Activated CD8-positive, alpha-beta memory T cell treated with anti-CD3 and anti-CD28 coated beads, Interleukin-2, amount 50 U/mL, for 4 hours (primary cell): ENCODE measurements around the gene CFAP73.
A peak's percentile ranks its signal among the peaks of the same experiment; 100 is the strongest.

Experiments
- DNase-seq: peaks from one replicate; pipeline ENCODE4 v3.0.0-alpha.2; 2020

The CFAP73 gene

DNA sequence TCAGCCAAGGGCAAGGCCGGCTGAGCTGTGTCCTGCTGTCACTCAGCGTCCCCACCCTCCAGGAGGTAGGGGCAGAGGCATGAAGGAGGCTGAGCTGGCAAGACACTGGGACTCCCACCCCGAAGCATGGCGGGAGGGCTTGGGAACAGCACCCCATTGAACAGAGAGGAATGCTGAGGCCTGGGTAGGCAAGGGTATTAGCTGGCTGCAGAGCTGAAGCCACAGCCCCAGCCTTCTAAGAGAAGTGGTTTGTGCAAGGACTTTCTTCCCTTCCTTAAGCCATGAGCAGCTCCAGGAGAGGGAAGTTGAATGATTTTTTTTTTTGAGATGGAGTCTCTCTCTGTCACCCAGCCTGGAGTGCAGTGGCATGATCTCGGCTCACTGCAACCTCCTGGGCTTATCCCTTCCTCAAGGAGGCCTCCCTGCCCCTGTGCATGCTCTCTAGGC is 6.6 kb upstream of the CFAP73 start:
- DNase-seq: no peak

DNA sequence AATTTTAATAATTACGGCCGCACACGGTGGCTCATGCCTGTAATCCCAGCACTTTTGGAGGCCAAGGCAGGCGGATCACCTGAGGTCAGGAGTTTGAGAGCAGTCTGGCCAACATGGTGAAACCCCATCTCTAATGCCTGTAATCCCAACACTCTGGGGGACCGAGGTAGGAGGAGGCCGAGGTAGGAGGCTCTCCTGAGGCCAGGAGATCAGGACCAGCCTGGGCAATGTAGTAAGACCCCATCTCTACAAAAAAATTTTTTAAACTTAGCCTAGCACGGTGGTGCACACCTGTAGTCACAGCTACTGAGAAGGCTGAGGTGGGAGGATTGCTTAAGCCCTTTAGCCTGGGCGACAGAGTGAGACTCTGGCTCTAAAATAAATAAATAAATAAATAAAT is 5.6 kb upstream of the CFAP73 start:
- DNase-seq: no peak

DNA sequence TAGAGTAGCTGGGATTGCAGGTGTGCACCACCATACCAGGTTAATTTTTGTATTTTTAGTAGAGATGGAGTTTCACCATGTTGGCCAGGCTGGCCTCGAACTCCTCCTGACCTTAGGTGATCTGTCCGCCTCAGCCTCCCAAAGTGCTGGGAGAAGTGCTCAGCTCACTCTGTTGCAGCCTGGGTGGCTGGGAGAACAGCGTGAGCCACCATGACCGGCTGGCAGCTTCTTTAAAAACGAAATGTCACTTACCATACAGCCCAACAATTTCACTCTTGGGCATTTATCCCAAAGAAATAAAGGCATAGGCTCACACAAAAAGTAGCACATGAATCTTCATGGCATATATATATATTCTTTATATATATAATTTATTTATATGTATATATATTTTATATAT is 4.7 kb upstream of the CFAP73 start:
- no peak for DNase-seq

DNA sequence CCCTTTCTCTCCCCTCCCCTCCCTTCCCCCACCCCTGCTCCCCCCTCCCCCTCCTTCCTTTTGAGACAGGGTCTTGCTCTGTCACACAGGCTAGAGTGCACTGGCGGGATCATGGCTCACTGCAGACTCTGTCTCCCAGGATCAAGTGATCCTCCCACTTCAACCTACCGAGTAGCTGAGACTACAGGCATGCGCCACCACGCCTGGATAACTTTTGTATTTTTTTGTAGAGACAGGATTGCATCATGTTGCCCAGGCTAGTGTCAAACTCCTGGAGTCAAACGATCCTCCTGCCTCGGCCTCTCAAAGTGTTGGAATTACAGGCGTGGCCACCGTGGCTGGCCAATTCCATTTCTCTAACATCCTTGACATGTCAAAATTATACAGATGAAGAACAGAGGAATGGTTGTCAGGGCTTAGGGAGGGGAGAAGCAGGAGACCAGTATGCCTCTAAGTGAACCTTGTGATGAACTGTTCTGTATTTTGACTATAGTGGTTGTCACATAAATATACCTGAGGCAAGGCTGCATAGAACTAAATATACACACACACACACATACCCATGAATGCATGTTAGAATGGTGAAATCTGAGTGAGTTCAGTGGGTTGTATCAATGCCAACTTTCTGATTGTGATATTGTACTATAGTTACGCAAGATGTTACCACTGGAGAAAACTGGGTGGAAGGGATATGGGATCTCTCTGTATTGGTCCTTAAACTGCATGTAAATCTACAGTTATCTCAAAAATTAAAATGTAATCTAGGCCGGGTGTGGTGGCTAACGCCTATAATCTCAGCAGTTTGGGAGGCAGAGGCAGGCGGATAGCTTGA is 3.6 kb upstream of the CFAP73 start:
- DNase-seq: no peak

DNA sequence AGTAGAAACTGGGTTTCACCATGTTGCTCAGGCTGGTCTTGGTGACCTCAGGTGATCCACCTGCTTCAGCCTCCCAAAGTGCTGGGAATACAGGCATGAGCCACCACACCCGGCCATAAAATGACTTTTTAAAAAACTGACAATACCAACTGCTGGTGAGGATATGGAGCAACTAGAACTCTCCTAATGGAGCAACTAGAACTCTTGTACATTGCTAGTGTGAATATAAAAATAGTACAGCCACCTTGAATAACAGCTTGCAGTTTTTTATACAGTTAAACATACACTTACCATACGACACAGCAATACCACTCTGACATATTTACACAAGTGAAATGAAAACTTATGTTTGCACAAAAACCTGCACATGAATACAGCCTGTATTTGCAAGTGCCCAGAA is 2.5 kb upstream of the CFAP73 start:
- no peak for DNase-seq

DNA sequence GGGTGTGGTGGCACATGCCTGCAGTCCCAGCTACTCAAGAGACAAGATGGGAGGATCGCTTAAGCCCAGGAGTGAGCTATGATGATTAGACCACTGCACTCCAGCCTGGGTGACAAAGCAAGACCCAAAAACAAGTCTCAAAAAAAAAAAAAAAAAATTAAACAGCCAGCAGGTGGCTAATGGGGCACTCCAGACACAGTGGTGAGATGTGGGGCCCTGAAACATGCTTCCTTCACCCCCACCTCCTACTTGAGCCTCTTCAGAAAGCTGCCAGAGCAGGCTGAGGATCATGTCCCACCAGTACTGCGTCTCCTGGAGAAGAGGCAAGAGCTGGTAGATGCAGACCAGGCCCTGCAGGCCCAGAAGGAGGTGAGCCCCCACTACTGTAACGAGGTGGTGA is 2.1 kb downstream of the CFAP73 start:
- no peak for DNase-seq

DNA sequence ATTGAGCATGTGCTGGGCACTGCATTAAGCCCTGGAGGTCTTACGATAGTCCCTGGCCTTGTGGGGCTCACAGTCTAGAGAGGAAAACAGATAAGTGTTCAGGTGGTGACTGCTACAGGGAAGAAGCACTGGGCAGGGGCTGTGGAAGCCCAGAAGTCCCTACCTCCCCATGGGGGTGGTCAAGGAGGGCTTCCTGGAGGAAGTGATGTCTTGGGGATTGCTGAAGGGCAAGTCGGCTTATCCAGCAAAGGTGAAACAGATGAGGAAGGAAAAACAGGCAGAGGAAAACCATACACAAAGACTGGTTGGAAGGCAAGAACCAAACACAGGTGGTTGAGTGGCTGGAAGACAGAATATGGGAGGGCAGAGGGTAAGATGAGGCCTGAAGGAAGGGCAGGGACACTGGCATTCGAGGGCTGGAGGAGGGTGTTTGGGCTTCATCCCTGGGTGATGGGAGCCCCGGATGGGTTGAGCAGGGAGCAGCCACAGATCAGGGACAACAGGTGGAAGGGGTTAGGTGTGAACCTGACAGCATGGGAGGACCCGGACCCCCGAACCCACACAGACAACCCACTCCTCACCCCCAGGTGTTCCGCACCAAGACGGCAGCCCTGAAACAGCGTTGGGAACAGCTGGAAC is 2.8 kb downstream of the CFAP73 start:
- no peak for DNase-seq

DNA sequence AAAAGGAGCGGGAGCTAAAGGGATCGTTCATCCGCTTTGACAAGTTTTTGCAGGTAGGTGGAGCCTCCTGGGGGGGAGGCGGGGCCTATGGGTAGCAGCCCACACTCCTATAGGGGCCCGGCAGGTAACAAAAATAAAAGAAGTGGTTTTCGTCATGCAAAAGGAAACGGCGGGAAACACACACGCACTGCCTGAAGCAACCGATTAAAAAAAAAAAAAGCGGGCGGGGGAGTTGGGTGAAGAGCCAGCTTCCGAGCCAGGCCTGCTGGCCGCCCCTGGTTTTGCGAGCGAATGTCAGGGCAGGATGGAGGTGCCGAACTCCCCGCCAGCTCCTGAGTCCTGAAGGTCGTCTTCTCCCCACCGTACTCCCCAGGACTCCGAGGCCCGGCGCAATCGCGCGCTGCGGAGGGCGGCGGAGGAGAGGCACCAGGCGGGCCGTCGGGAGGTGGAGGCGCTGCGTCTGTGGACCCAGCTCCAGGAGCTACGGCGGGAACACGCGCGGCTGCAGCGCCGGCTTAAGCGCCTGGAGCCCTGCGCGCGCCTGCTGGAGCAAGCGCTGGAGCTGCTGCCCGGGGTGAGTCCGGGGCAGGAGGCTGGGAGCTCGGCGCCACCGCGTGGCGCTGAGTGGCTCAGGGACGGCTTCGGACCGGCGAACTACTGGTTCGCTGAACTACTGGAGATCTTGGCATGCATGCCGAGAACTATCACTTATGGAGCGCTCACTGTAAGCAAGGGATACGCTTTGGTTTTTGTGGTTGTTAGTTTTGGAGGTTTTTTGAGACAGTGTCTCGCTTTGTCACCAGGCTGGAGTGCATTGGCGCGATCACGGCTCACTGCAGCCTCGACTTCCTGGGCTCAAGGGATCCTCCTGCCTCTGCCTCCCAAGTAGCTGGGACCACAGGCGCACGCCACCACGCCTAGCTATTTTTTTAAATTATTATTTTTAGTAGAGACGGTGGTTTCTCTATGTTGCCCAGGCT is 3.6 kb downstream of the CFAP73 start:
- peak; percentile 58 for DNase-seq

DNA sequence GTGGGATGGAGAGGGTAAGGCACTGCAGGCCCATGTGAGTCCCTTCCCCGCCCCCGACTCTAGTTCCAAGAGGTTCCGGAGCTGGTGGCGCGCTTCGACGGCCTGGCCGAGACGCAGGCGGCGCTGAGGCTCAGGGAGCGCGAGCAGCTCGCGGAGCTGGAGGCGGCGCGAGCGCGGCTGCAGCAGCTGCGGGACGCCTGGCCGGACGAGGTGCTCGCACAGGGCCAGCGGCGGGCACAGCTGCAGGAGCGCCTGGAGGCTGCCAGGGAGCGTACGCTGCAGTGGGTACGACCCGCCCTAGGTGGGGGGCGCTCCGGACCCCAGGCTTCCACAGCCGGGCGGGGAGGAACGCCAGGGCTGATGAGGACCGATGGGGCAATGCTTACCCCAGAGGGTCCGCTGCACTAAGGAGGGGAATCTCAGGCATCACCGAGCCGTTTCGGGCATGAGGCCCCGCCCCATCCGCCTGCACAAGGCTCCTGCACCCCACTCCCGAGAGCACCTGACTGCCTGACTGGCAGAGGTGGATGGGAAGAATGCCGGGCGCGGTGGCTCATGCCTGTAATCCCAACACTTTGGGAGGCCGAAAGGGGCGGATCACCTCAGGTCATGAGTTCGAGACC is 4.9 kb downstream of the CFAP73 start:
- DNase-seq: no peak

DNA sequence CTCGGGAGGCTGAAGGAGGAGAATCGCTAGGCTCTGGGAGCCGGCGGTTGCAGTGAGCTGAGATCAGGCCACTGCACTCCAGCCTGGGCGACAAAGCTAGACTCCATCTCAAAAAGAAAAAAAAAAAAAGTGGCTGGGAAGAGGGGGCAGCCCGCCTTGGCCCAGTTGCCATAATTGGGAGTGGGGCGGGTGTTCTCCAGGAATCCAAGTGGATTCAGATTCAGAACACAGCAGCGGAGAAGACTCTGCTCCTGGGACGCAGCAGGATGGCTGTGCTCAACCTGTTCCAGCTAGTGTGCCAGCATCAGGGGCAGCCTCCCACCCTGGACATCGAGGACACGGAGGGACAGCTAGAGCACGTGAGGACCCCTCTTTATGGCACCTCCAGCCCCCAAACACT is 5.5 kb downstream of the CFAP73 start:
- no peak for DNase-seq

DNA sequence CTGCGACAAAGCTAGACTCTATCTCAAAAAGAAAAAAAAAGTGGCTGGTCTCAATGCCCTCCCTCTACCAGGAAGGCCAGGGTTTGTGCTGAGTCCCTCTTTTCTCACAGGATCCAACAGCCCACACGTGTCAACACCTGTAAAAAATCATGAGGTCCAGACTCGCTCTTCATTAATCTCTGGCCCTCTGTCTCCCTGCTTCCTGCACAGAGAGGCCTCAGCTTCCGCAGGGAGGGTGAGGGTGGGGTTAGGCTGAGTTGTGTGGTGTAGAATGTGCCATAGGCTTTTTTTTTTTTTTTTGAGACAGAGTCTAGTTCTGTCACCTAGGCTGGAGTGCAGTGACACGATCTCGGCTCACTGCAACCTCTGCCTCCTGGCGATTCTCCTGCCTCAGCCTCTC is 6.1 kb downstream of the CFAP73 start:
- DNase-seq: no peak

DNA sequence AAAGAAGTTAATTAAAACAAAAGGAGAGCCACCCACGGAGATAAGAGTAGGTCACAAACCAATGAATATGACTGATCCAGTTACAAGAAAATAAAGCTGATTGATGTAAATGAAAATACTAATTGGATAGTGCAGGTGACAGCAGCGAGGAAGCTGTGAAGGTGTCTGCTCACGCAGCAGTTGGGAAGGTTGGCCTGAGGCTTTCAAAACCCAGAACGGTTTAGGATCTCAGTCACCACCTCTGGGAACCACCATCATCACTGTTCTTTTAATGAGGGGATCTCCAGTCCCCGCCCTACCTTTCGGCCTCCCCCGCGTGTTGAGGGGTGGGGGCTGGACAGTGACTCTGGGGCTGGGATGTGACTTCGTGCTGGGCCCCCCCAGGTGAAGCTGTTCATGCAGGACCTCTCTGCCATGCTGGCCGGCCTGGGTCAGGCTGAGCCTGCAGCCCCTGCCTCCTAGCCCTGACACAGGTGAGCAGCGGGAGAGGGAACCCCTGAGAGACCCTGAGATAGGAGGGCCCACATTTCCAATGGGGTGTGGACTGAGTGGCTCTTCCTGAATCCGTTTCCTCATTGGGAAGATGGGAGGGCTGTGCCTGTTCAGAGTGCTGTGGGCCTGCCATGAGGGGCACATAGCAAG is 7.8 kb downstream of the CFAP73 start:
- DNase-seq: no peak

DNA sequence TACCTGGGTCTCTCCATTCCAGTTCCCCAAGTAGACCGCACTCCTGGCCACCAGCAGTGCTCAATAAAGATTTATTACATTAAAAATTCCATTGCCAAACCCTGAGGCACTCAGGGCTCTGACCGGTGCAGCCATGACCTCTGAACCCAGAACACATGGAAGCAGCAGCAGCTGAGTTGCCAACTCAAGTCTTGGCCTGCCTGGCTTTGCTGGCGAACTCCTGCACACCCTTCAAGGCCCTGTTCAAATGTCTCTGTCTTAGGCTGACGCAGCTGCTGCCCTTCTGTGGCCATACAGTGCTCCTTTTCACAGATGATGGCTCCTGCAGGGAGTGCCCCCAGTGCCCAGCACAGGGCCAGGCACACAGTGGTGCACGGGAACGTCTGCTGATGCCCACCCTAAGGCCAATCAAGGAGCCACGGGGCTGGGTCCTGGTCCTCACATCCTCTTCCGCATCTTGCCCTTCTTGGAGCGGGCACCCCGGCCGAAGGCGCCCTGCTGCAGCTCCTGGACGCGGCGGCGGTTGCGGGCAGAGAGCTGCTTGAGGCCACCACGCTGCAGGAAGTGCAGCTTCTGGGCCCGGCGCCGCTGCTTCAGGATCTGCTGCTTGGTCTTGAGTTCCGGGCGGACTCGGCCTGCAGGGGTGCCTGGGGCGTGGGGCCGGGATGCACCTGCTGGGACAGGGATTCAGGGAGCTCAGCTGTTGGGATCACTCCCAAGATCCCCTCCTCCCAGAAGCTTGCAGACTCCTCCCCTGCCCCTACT is 9.1 kb downstream of the CFAP73 start:
- no peak for DNase-seq

DNA sequence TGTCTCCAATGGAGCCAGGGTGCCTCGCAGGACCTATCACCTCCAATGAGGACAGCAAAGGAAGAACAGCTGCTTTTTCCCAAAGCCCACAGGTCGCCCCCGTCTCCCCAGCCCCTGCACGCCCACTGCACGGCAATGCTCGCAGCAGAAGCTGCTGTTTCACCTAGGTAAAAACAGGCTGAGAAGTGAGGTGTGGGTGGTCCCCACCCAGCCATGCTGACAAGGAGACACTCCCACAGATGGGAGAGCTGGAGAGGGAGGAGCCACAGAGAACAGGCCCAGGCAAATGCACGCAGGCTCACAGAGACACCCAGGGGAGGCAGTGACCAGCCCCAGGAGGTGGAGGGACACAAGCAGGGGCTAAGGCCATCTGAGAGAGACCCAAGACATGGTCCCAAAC is 10.4 kb downstream of the CFAP73 start:
- DNase-seq: no peak

DNA sequence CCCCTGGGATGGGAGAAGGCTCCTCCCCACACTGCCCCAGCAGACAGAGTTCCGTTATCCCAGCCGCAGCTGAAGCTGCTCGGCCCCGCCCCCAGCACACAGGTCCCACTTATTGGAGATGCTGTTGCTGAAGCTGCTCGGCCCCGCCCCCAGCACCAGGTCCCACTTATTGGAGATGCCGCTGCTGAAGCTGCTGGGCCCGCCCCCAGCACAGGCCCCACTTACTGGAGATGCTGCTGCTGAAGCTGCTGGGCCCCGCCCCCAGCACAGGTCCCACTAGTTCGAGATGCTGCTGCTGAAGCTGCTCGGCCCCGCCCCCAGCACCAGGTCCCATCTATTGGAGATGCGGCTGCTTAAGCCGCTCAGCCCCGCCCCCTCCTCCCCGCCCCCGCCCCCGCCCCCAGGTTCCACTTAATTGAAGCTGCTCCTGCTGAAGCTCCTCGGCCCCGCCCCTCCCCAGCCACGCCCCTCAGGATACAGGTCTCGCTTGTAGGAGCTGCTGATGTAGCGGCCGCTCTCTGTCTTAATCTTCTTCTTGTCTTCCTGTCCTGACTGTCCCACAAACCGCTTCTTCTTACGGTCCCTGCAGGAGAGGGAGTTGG is 12.0 kb downstream of the CFAP73 start:
- no peak for DNase-seq

DNA sequence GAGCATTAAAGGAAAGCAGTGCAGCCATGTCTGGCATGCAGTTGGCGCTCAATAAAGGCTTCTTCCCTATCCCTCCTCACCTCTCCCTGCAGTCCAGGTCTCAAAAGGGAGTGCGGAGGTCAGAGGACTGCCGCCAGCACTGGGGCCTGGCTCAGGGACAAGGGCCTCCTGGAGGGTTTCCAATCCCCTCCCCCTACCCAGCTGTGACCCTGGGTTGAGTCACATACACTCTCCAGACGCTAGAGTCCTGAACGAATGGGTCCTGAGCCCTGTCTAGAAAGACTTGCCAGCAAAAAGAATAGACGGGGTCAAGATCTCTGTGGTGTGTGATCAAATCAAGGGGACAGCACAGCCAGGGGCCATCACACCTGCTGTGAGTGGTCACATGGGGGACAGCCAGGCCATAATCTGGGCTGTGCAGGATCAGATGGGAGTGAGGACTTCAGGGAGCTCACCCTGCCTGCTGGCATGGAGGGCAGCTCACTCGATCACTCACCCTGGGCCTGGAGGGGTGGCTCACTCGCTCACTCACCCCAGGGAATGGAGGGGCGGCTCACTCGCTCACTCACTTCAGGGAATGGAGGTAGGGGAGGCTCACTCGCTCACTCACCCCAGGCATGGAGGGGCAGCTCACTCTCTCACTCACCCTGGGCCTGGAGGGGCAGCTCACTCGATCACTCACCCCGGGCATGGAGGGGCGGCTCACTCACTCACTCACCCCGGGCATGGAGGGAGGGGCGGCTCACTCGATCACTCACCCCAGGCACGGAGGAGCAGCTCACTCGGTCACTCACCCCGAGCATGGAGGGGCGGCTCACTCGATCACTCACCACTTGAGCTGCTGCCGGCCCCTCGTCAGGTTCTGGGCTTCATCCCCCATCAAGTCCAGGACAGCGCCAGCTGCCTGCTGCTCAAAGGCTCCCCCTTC is 12.8 kb downstream of the CFAP73 start:
- DNase-seq: no peak

DNA sequence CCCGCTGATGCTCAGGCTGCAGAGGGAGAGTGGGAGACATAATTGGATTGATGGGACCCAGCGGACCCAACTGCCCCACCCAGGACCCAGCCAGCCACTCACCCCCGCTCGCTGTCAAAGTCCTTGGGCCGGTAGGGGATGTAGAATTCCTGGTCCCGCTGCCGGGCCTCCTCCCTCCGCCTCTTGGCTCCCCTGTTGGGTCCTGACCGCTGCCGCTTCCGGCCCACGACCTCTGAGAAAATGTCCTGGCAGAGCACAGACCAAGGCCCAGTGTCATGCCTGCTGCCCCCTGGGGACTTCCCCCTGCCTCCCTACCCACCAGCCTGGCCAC is 13.5 kb downstream of the CFAP73 start:
- DNase-seq: no peak

DNA sequence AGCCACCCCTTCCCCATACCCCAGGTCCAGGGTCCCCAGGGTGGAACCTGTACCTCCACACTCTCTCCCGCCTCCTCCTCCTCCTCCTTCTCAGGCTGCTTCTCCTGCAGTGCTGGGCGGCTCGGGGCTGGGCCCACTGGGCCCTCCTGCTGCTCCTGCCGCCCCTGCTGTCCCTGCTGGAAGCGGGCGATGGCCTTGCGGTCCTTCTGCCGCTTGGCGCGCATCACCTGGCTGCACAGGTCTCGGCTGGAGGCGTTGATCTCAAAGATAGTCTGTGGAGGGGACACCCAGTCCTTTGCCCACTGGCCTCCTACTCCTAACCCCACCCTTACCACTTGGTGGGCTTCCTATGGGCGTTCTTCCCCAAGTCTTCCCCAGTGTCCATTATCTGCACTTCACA is 14.5 kb downstream of the CFAP73 start:
- DNase-seq: no peak

DNA sequence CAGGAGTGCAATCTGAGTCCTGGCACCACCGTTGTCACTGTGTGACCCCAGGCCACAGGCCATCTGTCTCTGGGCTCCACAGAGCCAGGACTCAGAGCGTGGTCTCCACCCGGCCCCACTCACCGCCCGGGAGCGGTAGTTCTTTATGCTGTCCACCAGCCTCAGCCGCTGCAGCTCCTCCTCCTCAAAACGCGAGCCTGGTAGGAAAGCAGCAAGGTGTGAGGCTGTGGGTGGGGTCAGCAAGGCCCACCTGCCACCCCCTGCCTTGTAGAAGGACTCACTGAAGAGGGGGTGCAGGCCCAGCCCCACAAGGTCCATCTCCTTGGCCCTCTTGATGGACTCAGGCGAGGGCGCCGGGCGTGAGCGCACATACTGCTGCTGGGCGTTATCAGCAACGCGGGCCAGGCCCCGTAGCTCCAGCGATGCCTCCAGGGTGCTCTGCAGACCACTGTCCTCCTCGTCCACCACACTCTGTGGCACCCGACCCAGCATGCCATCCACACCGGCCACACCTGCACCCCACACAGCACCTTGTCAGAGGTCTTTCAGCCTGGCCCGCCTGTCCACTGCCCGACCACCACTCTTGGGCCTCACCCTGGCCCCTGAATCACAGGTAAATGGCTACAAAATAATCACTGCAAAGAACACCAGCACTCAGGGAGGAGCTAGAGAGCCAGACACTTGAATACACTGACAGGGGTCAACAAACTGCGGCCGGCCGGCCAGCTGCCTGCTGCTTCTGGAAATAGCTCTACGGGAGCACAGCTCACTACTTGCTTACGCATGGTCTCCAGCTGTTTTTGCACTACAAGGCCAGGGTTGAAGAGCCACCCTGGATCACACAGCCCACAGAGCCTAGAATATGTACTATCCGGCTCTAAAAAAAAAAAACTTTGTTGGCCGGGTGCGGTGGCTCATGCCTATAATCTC is 16.3 kb downstream of the CFAP73 start:
- no peak for DNase-seq
